Sigmoid colon (tissue), 3 donors: ENCODE measurements around the gene TRIM16.
"Not testable (repeated sequence)": the region's sequence is repeated elsewhere in the genome, so short reads cannot be mapped to it uniquely, and the experiment has no call there.

ENCODE experiments used
- CTCF ChIP-seq, 4 experiments: fragments of 450-650 bp in 3 of 4; fragments of 200-600 bp in 1 of 4; IDR thresholded peaks; one replicate each; pipeline ENCODE4 v1.5.1; 2016 to 2019; ENCODE audit warnings: antibody characterized with exemption in 4 of 4, mild to moderate bottlenecking in 3 of 4, moderate library complexity in 2 of 4
- POLR2A ChIP-seq, 2 donors: fragments of 450-650 bp; IDR thresholded peaks; one replicate each; pipeline ENCODE4 v1.6.1; 2016; ENCODE audit warnings: antibody characterized with exemption in 2 of 2, mild to moderate bottlenecking in 2 of 2, moderate library complexity in 2 of 2

DNA sequence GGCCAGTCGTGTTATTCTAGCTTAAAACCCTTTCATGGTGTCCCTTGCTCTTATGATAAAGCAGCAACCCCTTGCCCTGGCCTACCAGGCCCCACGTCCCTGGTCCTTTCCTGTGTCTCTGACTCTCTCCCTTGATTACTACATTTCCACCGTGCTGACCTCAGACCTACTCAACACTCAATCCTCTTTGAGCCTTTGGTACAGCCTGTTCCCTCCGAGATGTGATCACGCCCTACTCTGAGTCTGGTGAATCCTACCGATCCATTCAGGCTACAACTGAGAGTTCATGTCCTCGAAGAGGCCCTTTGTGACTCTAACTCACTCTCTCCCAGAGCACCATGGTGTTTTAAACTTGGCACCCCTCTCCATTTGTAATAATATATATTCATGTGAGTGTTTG lies 54.1 kb downstream of the TRIM16 start:
- TF ChIP-seq POLR2A, CTCF (IDR thresholded peaks at IDR 0.05): not testable (repeated sequence)
